ENCODE measurements around the gene ZNF17. TPM values are rescaled to one million over a fixed set of nuclear protein-coding genes. Genes with fewer than 3 reads are reported as not detected.

ZNF17 gene
- total RNA-seq = 10 to 100 TPM; 13.0 to 14.3 TPM

DNA sequence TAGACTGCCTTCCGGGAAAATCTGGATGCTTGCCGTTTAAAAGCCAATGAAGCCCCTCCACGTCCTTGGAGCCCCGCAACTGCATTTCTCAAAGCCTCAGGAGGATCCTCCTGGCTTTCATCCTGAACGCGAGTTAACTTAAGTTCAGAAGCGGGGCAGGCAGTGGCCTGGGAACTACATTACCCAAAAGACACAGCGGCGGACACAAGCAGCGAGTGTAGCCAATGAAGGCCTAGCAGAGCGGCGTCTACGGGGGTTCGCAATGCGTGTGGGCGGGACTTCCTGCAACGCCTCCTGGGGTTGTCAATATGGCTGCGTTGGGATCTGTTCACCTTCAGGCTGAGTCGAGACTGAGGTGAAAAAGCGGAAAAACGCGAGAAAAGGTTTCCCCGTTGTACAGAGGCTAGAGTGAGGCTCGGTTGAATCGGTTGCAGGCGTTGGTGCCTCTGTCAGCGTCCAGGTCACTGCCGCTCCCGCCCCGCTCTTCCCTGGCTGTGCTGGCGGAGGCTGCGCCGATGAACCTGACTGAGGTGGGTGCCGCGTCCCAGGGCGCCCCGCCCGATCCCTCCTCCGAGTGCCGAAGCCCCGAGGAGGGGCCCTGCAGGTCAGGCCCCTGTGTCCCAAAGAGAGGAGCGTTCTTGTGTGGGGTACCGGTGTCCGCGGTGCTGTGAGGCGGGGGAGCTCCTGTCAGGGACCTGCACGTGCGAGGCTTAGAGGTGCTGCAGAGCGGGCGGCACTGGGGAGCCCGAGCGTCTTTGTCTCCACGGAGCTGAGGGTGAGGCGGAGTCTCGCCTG, at the start of gene ZNF17:
Gene ZNF17, plus strand, starts transcription at position 285 of the 795 bp plus-strand sequence. CDS start 2,455 bp downstream, outside the sequence.

GRCh38 chr19:57362997-57363687, 47.8 kb upstream of the ZNF17 start, which contains the start of the genes TRAPPC2B and ZNF547:
Gene TRAPPC2B (plus strand): TSS chr19:57363551. CDS start chr19:57364834, 1,283 bp downstream.
Gene ZNF547 (plus strand): TSS chr19:57363551. CDS start chr19:57368556, 5,005 bp downstream.

GRCh38 chr19:57389730-57390598, 21.0 kb upstream of the ZNF17 start, which contains the start of gene ZNF548:
Gene ZNF548 (plus strand): TSS chr19:57389854. CDS start chr19:57390100, 246 bp downstream.

GRCh38 chr19:57435062-57435978, 24.4 kb downstream of the ZNF17 start, which contains the start of gene ZNF749:
Gene ZNF749 (plus strand): TSS chr19:57435325. CDS start chr19:57435579, 254 bp downstream.

Other genes starting within 250 kb of the ZNF17 start
- not detected for gene DUXA, start 243.7 kb upstream of the ZNF17 start, total RNA-seq
- gene ZNF264, start 219.7 kb upstream of the ZNF17 start, total RNA-seq = 10 to 100 TPM; 41.3 to 41.9 TPM
- gene AURKC, start 180.1 kb upstream of the ZNF17 start, total RNA-seq = under 1 TPM; 0.41 to 0.83 TPM
- 10 to 100 TPM; 10.4 to 11.7 TPM for gene ZNF805, start 170.5 kb upstream of the ZNF17 start, total RNA-seq
- gene ZNF460, start 130.7 kb upstream of the ZNF17 start, total RNA-seq = 10 to 100 TPM; 39.4 to 45.1 TPM
- 1 to 10 TPM; 7.7 to 7.8 TPM for gene ZNF543, start 90.7 kb upstream of the ZNF17 start, total RNA-seq
- gene ZNF304, start 59.9 kb upstream of the ZNF17 start, total RNA-seq = 1 to 10 TPM; 8.7 to 9.3 TPM
- gene TRAPPC2B, start 47.6 kb upstream of the ZNF17 start, total RNA-seq = 10 to 100 TPM in 1 of 2 experiments, 1 to 10 TPM in 1; 9.5 to 10.7 TPM
- gene ZNF547, start 47.6 kb upstream of the ZNF17 start, total RNA-seq = 1 to 10 TPM; 3.8 to 3.9 TPM
- gene ZNF548, start 21.3 kb upstream of the ZNF17 start, total RNA-seq = 10 to 100 TPM; 40.7 to 42.4 TPM
- 10 to 100 TPM; 14.1 to 14.7 TPM for gene ZNF749, start 24.2 kb downstream of the ZNF17 start, total RNA-seq
- under 1 TPM; 0.18 to 0.29 TPM for gene VN1R1, start 46.0 kb downstream of the ZNF17 start, total RNA-seq
- gene ZNF772, start 66.4 kb downstream of the ZNF17 start, total RNA-seq = 10 to 100 TPM; 10.9 to 11.4 TPM
- gene ZNF419, start 76.6 kb downstream of the ZNF17 start, total RNA-seq = 10 to 100 TPM; 10.8 to 12.6 TPM
- 10 to 100 TPM; 11.1 to 11.6 TPM for gene ZNF773, start 88.8 kb downstream of the ZNF17 start, total RNA-seq
- gene ZNF549, start 116.2 kb downstream of the ZNF17 start, total RNA-seq = 1 to 10 TPM; 9.5 to 9.8 TPM
- gene ZNF550, start 148.7 kb downstream of the ZNF17 start, total RNA-seq = 10 to 100 TPM; 15.8 TPM
- 1 to 10 TPM; 7.4 to 8.5 TPM for gene ZNF416, start 167.8 kb downstream of the ZNF17 start, total RNA-seq
- 1 to 10 TPM; 8.0 to 9.4 TPM for gene ZIK1, start 173.0 kb downstream of the ZNF17 start, total RNA-seq
- 1 to 10 TPM; 7.6 to 8.2 TPM for gene ZNF530, start 188.7 kb downstream of the ZNF17 start, total RNA-seq
- 10 to 100 TPM; 19.8 to 20.5 TPM for gene ZNF134, start 203.1 kb downstream of the ZNF17 start, total RNA-seq
- gene ZNF211, start 222.0 kb downstream of the ZNF17 start, total RNA-seq = 10 to 100 TPM; 18.3 to 21.1 TPM

Data from activated naive CD4-positive, alpha-beta T cell treated with anti-CD3 and anti-CD28 coated beads, Interleukin-2, amount 10 ng/mL, durations not matched to agents 5 hours and 36 hours (primary cell).